Measurements from ENCODE around the gene PLA2G15. TPM values are rescaled to one million over a fixed set of nuclear protein-coding genes. Genes with fewer than 3 reads are reported as not detected.

Gene PLA2G15
- total RNA-seq, 1 donor from 2014 or later, result 20.9 TPM

GRCh38 chr16:68267612-68268405 lies 22.6 kb downstream of the PLA2G15 start:
- peaks cover 20% of the 10 kb centered on the region for H3K4me1 Mint-ChIP-seq (ENCODE audit: low read depth)
- H3K27me3 Mint-ChIP-seq, result peaks cover 18% of the 10 kb centered on the region
- no peak for TF ChIP-seq CTCF (IDR thresholded peaks at IDR 0.05; ENCODE audit: unreplicated experiment)
- DNase-seq (ENCODE audit: low spot score, unreplicated experiment), result no peak
- H3K36me3 Mint-ChIP-seq (ENCODE audit: insufficient read depth), result no peaks in the 10 kb centered on the region
- no peak overlapping the region for H3K4me3 Mint-ChIP-seq (ENCODE audit: low read depth)
- H3K27ac Mint-ChIP-seq, result no peak overlapping the region
- no peaks in the 10 kb centered on the region for H3K9me3 Mint-ChIP-seq (ENCODE audit: low read depth)

DNA sequence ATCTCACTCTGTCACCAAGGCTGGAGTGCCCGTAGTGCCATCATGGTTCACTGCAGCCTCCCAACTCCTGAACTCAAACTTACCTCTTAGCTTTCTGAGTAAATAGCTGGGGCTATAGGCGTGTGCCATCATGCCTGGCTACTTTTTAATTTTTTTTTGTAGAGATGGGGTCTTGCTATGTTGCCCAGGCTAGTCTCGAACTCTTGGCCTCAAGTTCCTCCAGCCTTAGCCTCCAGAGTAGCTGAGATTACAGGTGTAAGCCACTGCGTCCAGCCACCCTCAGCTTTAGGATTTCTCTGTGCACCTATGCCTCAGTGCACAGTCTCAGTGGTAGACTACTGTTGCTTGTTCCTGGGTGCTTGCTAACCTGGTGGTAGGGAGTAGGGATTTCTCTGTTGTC lies 24.6 kb downstream of the PLA2G15 start:
- H3K4me1 Mint-ChIP-seq (ENCODE audit: low read depth), result peaks cover 24% of the 10 kb centered on the region
- no peak for TF ChIP-seq CTCF (IDR thresholded peaks at IDR 0.05; ENCODE audit: unreplicated experiment)
- peaks cover 11% of the 10 kb centered on the region for H3K27me3 Mint-ChIP-seq
- H3K9me3 Mint-ChIP-seq (ENCODE audit: low read depth), result no peaks in the 10 kb centered on the region
- no peak for DNase-seq (ENCODE audit: low spot score, unreplicated experiment)
- no peak overlapping the region for H3K4me3 Mint-ChIP-seq (ENCODE audit: low read depth)
- H3K36me3 Mint-ChIP-seq (ENCODE audit: insufficient read depth), result no peaks in the 10 kb centered on the region
- no peak overlapping the region for H3K27ac Mint-ChIP-seq

- no peak overlapping the region for H3K4me3 Mint-ChIP-seq (ENCODE audit: low read depth)
- H3K36me3 Mint-ChIP-seq (ENCODE audit: insufficient read depth), result no peaks in the 10 kb centered on the region
- DNase-seq (ENCODE audit: low spot score, unreplicated experiment), result no peak
- no peak overlapping the region for H3K27ac Mint-ChIP-seq
- no peaks in the 10 kb centered on the region for H3K9me3 Mint-ChIP-seq (ENCODE audit: low read depth)
- peaks cover 5% of the 10 kb centered on the region for H3K27me3 Mint-ChIP-seq
- TF ChIP-seq CTCF (IDR thresholded peaks at IDR 0.05; ENCODE audit: unreplicated experiment), result no peak
- peaks cover 18% of the 10 kb centered on the region for H3K4me1 Mint-ChIP-seq (ENCODE audit: low read depth)
Observed at GRCh38 chr16:68270353-68270752, 25.2 kb downstream of the PLA2G15 start.

DNA sequence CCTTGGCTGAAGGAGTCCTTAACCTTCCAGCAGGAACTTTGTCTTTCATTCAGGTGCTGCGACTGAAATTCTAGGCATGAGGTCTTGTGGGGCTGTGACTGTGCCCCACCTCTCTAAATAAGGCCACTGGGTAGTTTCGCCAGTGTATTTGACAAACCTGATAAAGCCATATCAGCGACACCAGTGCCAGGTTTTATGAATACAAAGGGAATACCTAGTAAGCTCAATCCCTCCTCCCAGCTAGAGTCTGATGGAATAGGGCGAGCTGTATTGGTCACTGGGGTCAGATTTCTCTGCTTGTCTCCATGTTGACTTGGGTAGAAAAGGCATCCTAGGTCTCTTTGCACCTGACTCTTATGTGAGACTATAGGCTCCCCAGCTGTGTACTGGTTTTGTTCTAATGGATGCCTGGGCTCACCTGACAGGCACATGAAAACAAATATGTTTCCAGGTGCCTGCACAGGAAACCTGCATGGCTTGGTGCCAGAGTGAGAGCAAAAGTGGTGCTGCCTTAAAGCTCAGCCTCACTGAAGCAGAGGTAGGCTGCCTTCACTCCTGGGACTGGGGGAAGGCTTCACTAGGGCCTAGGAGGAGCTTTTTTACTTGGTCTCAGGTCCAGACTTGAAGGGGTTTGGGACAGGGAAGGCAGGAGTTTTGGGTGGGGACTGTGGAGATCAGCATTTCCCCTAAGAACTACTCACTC lies 27.5 kb downstream of the PLA2G15 start:
- Mint-ChIP-seq H3K4me3 (ENCODE audit: low read depth) (no peak overlapping the region), H3K36me3 (ENCODE audit: insufficient read depth) (no peaks in the 10 kb centered on the region), H3K27ac (no peak overlapping the region), H3K9me3 (ENCODE audit: low read depth) (no peaks in the 10 kb centered on the region), H3K4me1 (ENCODE audit: low read depth) (peaks cover 25% of the 10 kb centered on the region), H3K27me3 (no peaks in the 10 kb centered on the region)
- no peak for TF ChIP-seq CTCF (IDR thresholded peaks at IDR 0.05; ENCODE audit: unreplicated experiment)
- DNase-seq (ENCODE audit: low spot score, unreplicated experiment), result no peak

- Mint-ChIP-seq H3K27me3 (no peaks in the 10 kb centered on the region), H3K9me3 (ENCODE audit: low read depth) (no peaks in the 10 kb centered on the region), H3K27ac (no peak overlapping the region), H3K4me3 (ENCODE audit: low read depth) (no peak overlapping the region), H3K4me1 (ENCODE audit: low read depth) (peaks cover 25% of the 10 kb centered on the region), H3K36me3 (ENCODE audit: insufficient read depth) (no peaks in the 10 kb centered on the region)
- DNase-seq (ENCODE audit: low spot score, unreplicated experiment), result no peak
- TF ChIP-seq CTCF (IDR thresholded peaks at IDR 0.05; ENCODE audit: unreplicated experiment), result no peak
Observed at GRCh38 chr16:68273459-68273858, 28.3 kb downstream of the PLA2G15 start.
